ENCODE results near the gene BABAM2. TPM values are rescaled to one million over a fixed set of nuclear protein-coding genes. Genes with fewer than 3 reads are reported as not detected.

The BABAM2 gene
- total RNA-seq, 4 donors from 2014 or later, result 35.0 to 70.5 (median 51.5) TPM

DNA sequence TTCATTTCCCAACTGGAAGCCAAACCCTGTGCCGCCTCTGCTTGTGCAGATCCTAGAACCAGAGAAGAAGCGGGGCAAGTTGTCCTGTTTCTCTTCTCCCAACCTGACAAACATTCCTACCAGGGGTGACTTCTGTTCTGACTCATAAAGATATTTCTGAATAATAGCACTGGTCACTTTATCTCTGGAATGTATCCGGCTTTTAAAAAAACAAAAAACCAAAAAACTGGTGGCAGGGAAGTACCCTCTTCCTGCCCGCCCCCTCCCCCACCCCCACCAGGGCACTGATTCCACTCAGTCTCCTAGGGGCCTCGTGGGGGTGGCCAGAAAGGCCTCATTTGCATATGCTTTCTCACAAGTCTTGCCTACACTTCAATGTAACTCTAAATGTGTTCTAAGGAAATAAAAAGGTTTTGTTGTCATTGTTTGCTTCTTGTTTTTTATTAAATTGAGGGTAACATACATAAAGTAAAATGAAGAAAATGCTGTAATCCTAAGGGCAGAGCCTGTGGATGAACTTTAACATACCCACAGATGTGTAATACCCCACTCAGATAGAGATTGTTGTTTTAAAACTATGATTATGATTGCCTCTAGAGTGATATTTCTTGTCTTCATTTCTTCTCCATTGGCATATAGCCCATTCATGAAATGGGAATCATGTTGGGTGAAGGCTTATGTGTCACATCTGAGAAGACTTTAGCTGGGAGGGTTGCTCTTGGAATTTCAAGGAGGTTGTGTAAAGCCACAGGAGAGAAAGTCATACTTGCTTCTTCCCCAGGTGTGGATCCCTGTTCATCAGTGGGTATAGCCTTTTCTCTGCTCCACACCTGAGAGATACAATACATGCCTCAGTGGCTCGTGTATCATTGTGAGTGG is 496.8 kb downstream of the BABAM2 start:
- Histone ChIP-seq H3K27ac (no peak overlapping the region), H3K9me3 (no peaks in the 10 kb centered on the region), H3K27me3 (no peaks in the 10 kb centered on the region), H3K36me3 (no peaks in the 10 kb centered on the region), H3K4me3 (no peak overlapping the region), H3K4me1 (peaks cover 1 to 15% (median 7%) of the 10 kb centered on the region in 4 donors)
- TF ChIP-seq, protein P1, sequence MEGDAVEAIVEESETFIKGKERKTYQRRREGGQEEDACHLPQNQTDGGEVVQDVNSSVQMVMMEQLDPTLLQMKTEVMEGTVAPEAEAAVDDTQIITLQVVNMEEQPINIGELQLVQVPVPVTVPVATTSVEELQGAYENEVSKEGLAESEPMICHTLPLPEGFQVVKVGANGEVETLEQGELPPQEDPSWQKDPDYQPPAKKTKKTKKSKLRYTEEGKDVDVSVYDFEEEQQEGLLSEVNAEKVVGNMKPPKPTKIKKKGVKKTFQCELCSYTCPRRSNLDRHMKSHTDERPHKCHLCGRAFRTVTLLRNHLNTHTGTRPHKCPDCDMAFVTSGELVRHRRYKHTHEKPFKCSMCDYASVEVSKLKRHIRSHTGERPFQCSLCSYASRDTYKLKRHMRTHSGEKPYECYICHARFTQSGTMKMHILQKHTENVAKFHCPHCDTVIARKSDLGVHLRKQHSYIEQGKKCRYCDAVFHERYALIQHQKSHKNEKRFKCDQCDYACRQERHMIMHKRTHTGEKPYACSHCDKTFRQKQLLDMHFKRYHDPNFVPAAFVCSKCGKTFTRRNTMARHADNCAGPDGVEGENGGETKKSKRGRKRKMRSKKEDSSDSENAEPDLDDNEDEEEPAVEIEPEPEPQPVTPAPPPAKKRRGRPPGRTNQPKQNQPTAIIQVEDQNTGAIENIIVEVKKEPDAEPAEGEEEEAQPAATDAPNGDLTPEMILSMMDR (IDR thresholded peaks at IDR 0.05), result no peak
- no peak for TF ChIP-seq POLR2A (IDR thresholded peaks at IDR 0.05)
- DNase-seq, result no peak

Small RNA genes within 50 kb of the gene (small RNA-seq; reads per million reads assigned to genes)
- gene MIR4263, result 0 reads per million in 2 donors
- gene RF02271, result 0 reads per million in 2 donors

Other genes with a start within 250 kb of the BABAM2 start
- 10 to 100 TPM; 28.2 to 46.2 (median 40.2) TPM for gene SUPT7L, start 227.1 kb upstream of the BABAM2 start, total RNA-seq
- 10 to 100 TPM; 18.6 to 47.0 (median 21.9) TPM for gene SLC4A1AP, start 226.8 kb upstream of the BABAM2 start, total RNA-seq
- gene MRPL33, start 119.0 kb upstream of the BABAM2 start, total RNA-seq, result 10 to 100 TPM; 25.6 to 67.1 (median 37.8) TPM
- gene RBKS, start 342 bp upstream of the BABAM2 start, total RNA-seq, result 10 to 100 TPM in 3 of 4 donors, not detected in 1; 26.1 to 35.4 (median 33.1) TPM

All from Peyer's patch (tissue), 4 donors.